Thyroid gland (tissue), 4 donors: ENCODE results near the gene ACVR2A.

Experiments
- CTCF ChIP-seq, 6 experiments: fragments of 200-600 bp in 3 of 6; fragments of 450-650 bp in 3 of 6; sonication (generic) in 3 of 6; IDR thresholded peaks; one replicate each; pipeline ENCODE4 v1.5.1; 2016 to 2019; ENCODE audit warnings: antibody characterized with exemption in 6 of 6, mild to moderate bottlenecking in 2 of 6, inconsistent platforms in 1 of 6, moderate library complexity in 1 of 6
- POLR2A ChIP-seq, 2 donors: fragments of 450-650 bp; IDR thresholded peaks; one replicate each; pipeline ENCODE4 v1.6.1; 2017; ENCODE audit warnings: antibody characterized with exemption in 2 of 2, mild to moderate bottlenecking in 2 of 2, moderate library complexity in 1 of 2

GRCh38 chr2:147909178-147909577 is 64.3 kb downstream of the ACVR2A start:
- TF ChIP-seq CTCF (IDR thresholded peaks at IDR 0.05) (no peak), POLR2A (IDR thresholded peaks at IDR 0.05) (no peak)
